Glomerular visceral epithelial cell (primary cell): Measurements from ENCODE around the gene SLC30A2.
A peak's percentile ranks its signal among the peaks of the same experiment; 100 is the strongest.

ENCODE experiments used
- DNase-seq: peaks from one replicate; pipeline ENCODE4 v3.0.0-alpha.2; 2016; ENCODE audit errors: extremely low spot score

Gene SLC30A2

GRCh38 chr1:26023009-26023408, 22.9 kb downstream of the SLC30A2 start:
- no peak for DNase-seq

- no peak for DNase-seq
Measured at GRCh38 chr1:26022404-26022779, 23.5 kb downstream of the SLC30A2 start.

GRCh38 chr1:26021647-26022403, 24.1 kb downstream of the SLC30A2 start, which contains the start of gene EXTL1:
Gene EXTL1, plus strand, starts transcription at chr1:26021775. Its CDS starts 872 bp downstream, at chr1:26022647.
- peak; percentile 25 for DNase-seq

- DNase-seq: peak; percentile 26
Measured at GRCh38 chr1:26020941-26021646, 24.8 kb downstream of the SLC30A2 start.

- no peak for DNase-seq
Measured at GRCh38 chr1:26020330-26020768, 25.6 kb downstream of the SLC30A2 start.

GRCh38 chr1:26019641-26020315, 26.1 kb downstream of the SLC30A2 start:
- peak; percentile 16 for DNase-seq

GRCh38 chr1:26017606-26018005, 28.3 kb downstream of the SLC30A2 start:
- no peak for DNase-seq

GRCh38 chr1:26016953-26017545, 28.9 kb downstream of the SLC30A2 start:
- no peak for DNase-seq

GRCh38 chr1:26016258-26016952, 29.5 kb downstream of the SLC30A2 start:
- DNase-seq: peak; percentile 19

- no peak for DNase-seq
Measured at GRCh38 chr1:26015358-26015757, 30.6 kb downstream of the SLC30A2 start.

GRCh38 chr1:26014179-26014578, 31.7 kb downstream of the SLC30A2 start:
- DNase-seq: no peak

GRCh38 chr1:26012864-26013263, 33.1 kb downstream of the SLC30A2 start:
- no peak for DNase-seq

- DNase-seq: no peak
Measured at GRCh38 chr1:26010825-26011224, 35.1 kb downstream of the SLC30A2 start.

GRCh38 chr1:26009796-26010447, 36.0 kb downstream of the SLC30A2 start:
- DNase-seq: no peak

GRCh38 chr1:26006710-26007109, 39.2 kb downstream of the SLC30A2 start:
- DNase-seq: no peak

- DNase-seq: no peak
Measured at GRCh38 chr1:26005434-26006105, 40.3 kb downstream of the SLC30A2 start.

GRCh38 chr1:26003756-26004155, 42.2 kb downstream of the SLC30A2 start:
- DNase-seq: no peak

GRCh38 chr1:26003262-26003661, 42.7 kb downstream of the SLC30A2 start:
- DNase-seq: no peak

GRCh38 chr1:25999041-25999800, 46.7 kb downstream of the SLC30A2 start:
- DNase-seq: no peak
